Cerebellar nuclear complex (tissue), 1 donor: ENCODE measurements around the gene DAB2IP.
"Not testable (repeated sequence)": the region's sequence is repeated elsewhere in the genome, so short reads cannot be mapped to it uniquely, and the experiment has no call there.

Experiments
- DNase-seq, 2 experiments: peaks; one replicate each; lab custom pipeline; 2025; lab: John Stamatoyannopoulos, UW

Gene DAB2IP

GRCh38 chr9:121794334-121794733 is 142.9 kb downstream of the DAB2IP start:
- not testable (repeated sequence) for DNase-seq

GRCh38 chr9:121797081-121797480 is 145.6 kb downstream of the DAB2IP start:
- no peak for DNase-seq

GRCh38 chr9:121798941-121799340 is 147.5 kb downstream of the DAB2IP start:
- DNase-seq: no peak

- no peak for DNase-seq
Observed at GRCh38 chr9:121800376-121800775, 148.9 kb downstream of the DAB2IP start.

- DNase-seq: no peak
Observed at GRCh38 chr9:121801579-121801978, 150.1 kb downstream of the DAB2IP start.

GRCh38 chr9:121802753-121803152 is 151.3 kb downstream of the DAB2IP start:
- no peak for DNase-seq

GRCh38 chr9:121807069-121807822 is 155.8 kb downstream of the DAB2IP start:
- DNase-seq: no peak

- DNase-seq: no peak
Observed at GRCh38 chr9:121807823-121808278, 156.4 kb downstream of the DAB2IP start.

GRCh38 chr9:121808781-121809180 is 157.3 kb downstream of the DAB2IP start:
- DNase-seq: no peak

- DNase-seq: no peak
Observed at GRCh38 chr9:121809356-121810050, 158.1 kb downstream of the DAB2IP start.

GRCh38 chr9:121810489-121810888 is 159.1 kb downstream of the DAB2IP start:
- no peak for DNase-seq

GRCh38 chr9:121811140-121811539 is 159.7 kb downstream of the DAB2IP start:
- no peak for DNase-seq

GRCh38 chr9:121811751-121812150 is 160.3 kb downstream of the DAB2IP start:
- DNase-seq: no peak

GRCh38 chr9:121812159-121812735 is 160.8 kb downstream of the DAB2IP start:
- no peak for DNase-seq

- DNase-seq: no peak
Observed at GRCh38 chr9:121813519-121814210, 162.2 kb downstream of the DAB2IP start.

- no peak for DNase-seq
Observed at GRCh38 chr9:121814594-121814993, 163.2 kb downstream of the DAB2IP start.

- DNase-seq: no peak
Observed at GRCh38 chr9:121815084-121815483, 163.7 kb downstream of the DAB2IP start.

GRCh38 chr9:121815546-121816448 is 164.4 kb downstream of the DAB2IP start:
- DNase-seq: no peak

- DNase-seq: no peak
Observed at GRCh38 chr9:121816449-121816817, 165.0 kb downstream of the DAB2IP start.

GRCh38 chr9:121816845-121817450 is 165.5 kb downstream of the DAB2IP start:
- DNase-seq: no peak

GRCh38 chr9:121817476-121817875 is 166.0 kb downstream of the DAB2IP start:
- DNase-seq: no peak
